HepG2 (cell line): ENCODE data around the gene ZBTB46. TPM values are rescaled to one million over a fixed set of nuclear protein-coding genes. Genes with fewer than 3 reads are reported as not detected.

Experiments
- BATF2 ChIP-seq: sonication (generic); formaldehyde crosslinking; IDR thresholded peaks from 2 replicates; pipeline ENCODE4 v1.8.0; 2022; ENCODE audit warnings: mild to moderate bottlenecking, missing genetic modification reagents, moderate library complexity
- DDIT3 ChIP-seq: sonication (generic); formaldehyde crosslinking; IDR thresholded peaks from 2 replicates; pipeline ENCODE4 v1.4.0; 2020; ENCODE audit warnings: mild to moderate bottlenecking, missing genetic modification reagents
- FOXJ3 ChIP-seq: sonication (generic); formaldehyde crosslinking; IDR thresholded peaks from 2 replicates; pipeline ENCODE4 v1.4.0; 2020; ENCODE audit warnings: missing genetic modification reagents, mild to moderate bottlenecking, borderline replicate concordance
- GABPA ChIP-seq, 2 experiments: IDR thresholded peaks; 2 replicates each; pipeline ENCODE4 v1.6.1; 2011 to 2016; ENCODE audit warnings: low read depth in 2 of 2, low read length in 1 of 2, missing biosample characterization in 1 of 2, missing genetic modification characterization in 1 of 2
- MYNN ChIP-seq: sonication (generic); formaldehyde crosslinking; IDR thresholded peaks from 2 replicates; pipeline ENCODE4 v1.4.0; 2020; ENCODE audit warnings: mild to moderate bottlenecking, low read depth, missing genetic modification reagents
- PLRG1 ChIP-seq: fragments of 450-650 bp; conservative IDR thresholded peaks from 2 replicates; pipeline ENCODE4 v1.6.1; 2016
- RBM22 ChIP-seq: fragments of 200-400 bp; formaldehyde crosslinking; optimal IDR thresholded peaks from 2 replicates; pipeline ENCODE3; 2017; ENCODE audit warnings: mild to moderate bottlenecking, low read length, moderate library complexity
- RFX5 ChIP-seq: IDR thresholded peaks from 2 replicates; pipeline ENCODE4 v1.6.1; 2011; ENCODE audit warnings: low read depth, low read length, improper control_type of control experiment
- SALL1 ChIP-seq: sonication (generic); formaldehyde crosslinking; IDR thresholded peaks from 2 replicates; pipeline ENCODE4 v1.8.0; 2022; ENCODE audit warnings: mild to moderate bottlenecking, missing genetic modification reagents
- SP140L ChIP-seq: sonication (generic); formaldehyde crosslinking; IDR thresholded peaks from 2 replicates; pipeline ENCODE4 v1.4.0; 2020; ENCODE audit warnings: missing genetic modification reagents, borderline replicate concordance
- SP2 ChIP-seq: sonication (generic); formaldehyde crosslinking; IDR thresholded peaks from 2 replicates; pipeline ENCODE4 v1.5.1; 2020; ENCODE audit warnings: mild to moderate bottlenecking, missing genetic modification reagents
- SP4 ChIP-seq: sonication (generic); formaldehyde crosslinking; IDR thresholded peaks from 2 replicates; pipeline ENCODE4 v1.8.1; 2023; ENCODE audit warnings: mild to moderate bottlenecking, missing genetic modification reagents
- SRY ChIP-seq: sonication (generic); formaldehyde crosslinking; IDR thresholded peaks from 2 replicates; pipeline ENCODE4 v1.8.0; 2022; ENCODE audit warnings: mild to moderate bottlenecking, missing genetic modification reagents
- TRAFD1 ChIP-seq: sonication (generic); formaldehyde crosslinking; IDR thresholded peaks from 2 replicates; pipeline ENCODE4 v1.5.1; 2020; ENCODE audit warnings: missing genetic modification reagents, mild to moderate bottlenecking, borderline replicate concordance
- TSC22D2 ChIP-seq: sonication (generic); formaldehyde crosslinking; IDR thresholded peaks from 2 replicates; pipeline ENCODE4 v1.5.1; 2020; ENCODE audit warnings: missing genetic modification reagents, mild to moderate bottlenecking, borderline replicate concordance
- ZNF124 ChIP-seq: sonication (generic); formaldehyde crosslinking; IDR thresholded peaks from 2 replicates; pipeline ENCODE4 v1.4.0; 2020; ENCODE audit warnings: missing genetic modification reagents
- ZNF225 ChIP-seq: sonication (generic); formaldehyde crosslinking; IDR thresholded peaks from 2 replicates; pipeline ENCODE4 v1.4.0; 2020; ENCODE audit warnings: mild to moderate bottlenecking, missing genetic modification reagents
- ZNF432 ChIP-seq: sonication (generic); formaldehyde crosslinking; IDR thresholded peaks from 2 replicates; pipeline ENCODE4 v1.5.0; 2020; ENCODE audit warnings: missing genetic modification reagents, mild to moderate bottlenecking, borderline replicate concordance
- ZNF614 ChIP-seq: IDR thresholded peaks from 2 replicates; pipeline ENCODE4 v1.6.1; 2018; ENCODE audit warnings: missing biosample characterization, missing genetic modification reagents, inconsistent platforms, borderline replicate concordance
- ZNF678 ChIP-seq: sonication (generic); formaldehyde crosslinking; IDR thresholded peaks from 2 replicates; pipeline ENCODE4 v1.4.0; 2020; ENCODE audit warnings: mild to moderate bottlenecking, missing genetic modification reagents
- ZNF724P ChIP-seq: sonication (generic); formaldehyde crosslinking; IDR thresholded peaks from 2 replicates; pipeline ENCODE4 v1.8.0; 2022; ENCODE audit warnings: missing genetic modification reagents, borderline replicate concordance
- ZNF816 ChIP-seq: sonication (generic); formaldehyde crosslinking; IDR thresholded peaks from 2 replicates; pipeline ENCODE4 v1.8.0; 2022; ENCODE audit warnings: missing genetic modification reagents, mild to moderate bottlenecking, borderline replicate concordance
- ZSCAN21 ChIP-seq: sonication (generic); formaldehyde crosslinking; IDR thresholded peaks from 2 replicates; pipeline ENCODE4 v1.8.0; 2022; ENCODE audit warnings: mild to moderate bottlenecking, missing genetic modification reagents, moderate library complexity, borderline replicate concordance
- polyA plus RNA-seq, 8 experiments: library from polyadenylated mRNA; depleted of rRNA in 3 of 8; stranded (reverse) in 7 of 8; unstranded in 1 of 8; fragments of >200 nt; fragmentation: Illumina TruSeq in 4 of 8; extraction: Trizol in 4 of 8; gene quantifications; 2 replicates each; pipeline versions ENCODE4 v1.2.1 to v1.2.3, GENCODE V29; 2011 to 2016; ENCODE audit warnings: low read depth in 4 of 8, missing spikeins in 1 of 8, mixed read lengths in 1 of 8; ENCODE audit not compliant: insufficient read depth in 1 of 8
- total RNA-seq, 5 experiments: library from RNA; depleted of rRNA; stranded (reverse); fragments of >200 nt; fragmentation: Illumina TruSeq; extraction: Trizol; gene quantifications; 2 replicates each; pipeline ENCODE4 v1.2.3, GENCODE V29; 2016; ENCODE audit warnings: low read depth in 1 of 5
- TF ChIP-seq, protein P1 (sequence below): sonication (generic); formaldehyde crosslinking; IDR thresholded peaks from 2 replicates; pipeline ENCODE4 v1.4.0; 2020; ENCODE audit warnings: missing genetic modification reagents, borderline replicate concordance

Gene ZBTB46
- total and polyA plus RNA-seq, 2 of the 13 experiments (the other 11 are each of a cell fraction or from before 2014, with no cell fraction given), result 1.6 to 13.5 TPM

DNA sequence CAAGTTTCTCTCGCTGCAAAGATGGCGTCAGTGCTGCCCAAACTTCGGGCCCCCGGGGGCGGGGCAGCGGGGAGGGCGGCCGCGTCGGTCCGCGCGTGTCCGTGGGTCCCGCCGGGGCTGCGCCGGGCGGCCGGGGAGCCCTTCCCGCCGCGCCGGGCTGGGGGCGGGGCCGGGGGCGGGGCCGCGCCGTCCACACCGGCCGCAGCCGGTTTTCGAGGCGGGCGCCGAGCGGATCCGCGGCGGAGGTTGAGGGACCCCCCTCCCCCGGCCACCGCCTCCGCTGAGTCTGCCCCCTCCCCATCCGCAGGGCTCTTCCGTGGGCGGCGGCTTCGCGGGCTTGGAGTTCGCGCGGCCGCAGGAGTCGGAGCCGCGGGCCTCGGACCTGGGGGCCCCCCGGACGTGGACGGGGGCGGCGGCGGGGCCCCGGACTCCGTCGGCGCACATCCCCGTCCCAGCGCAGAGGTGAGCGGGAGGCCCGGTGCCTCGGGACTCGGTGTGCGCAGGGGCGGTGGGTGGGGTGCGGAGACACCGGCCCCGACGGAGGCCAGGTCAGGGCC is 90.9 kb downstream of the ZBTB46 start (continued):
- TF ChIP-seq BATF2 (CRISPR knock-in tag) (no peak), SP4 (CRISPR knock-in tag) (no peak), MYNN (CRISPR knock-in tag) (no peak), ZNF816 (CRISPR knock-in tag) (no peak), SP2 (CRISPR knock-in tag) (no peak), RFX5 (no peak), RBM22 (no peak), GABPA (IDR thresholded peaks at IDR 0.05; ENCODE audit: low read depth, low read length) (no peak), GABPA (CRISPR knock-in tag; IDR thresholded peaks at IDR 0.05; ENCODE audit: low read depth) (no peak), ZNF614 (CRISPR knock-in tag) (no peak), ZNF678 (CRISPR knock-in tag) (no peak), ZNF724P (CRISPR knock-in tag) (no peak), DDIT3 (CRISPR knock-in tag) (no peak), ZSCAN21 (CRISPR knock-in tag) (peak; percentile 1; the same call in 1 of the 2 replicates), SALL1 (CRISPR knock-in tag) (no peak), SP140L (CRISPR knock-in tag) (no peak), FOXJ3 (no peak), PLRG1 (no peak), ZNF432 (CRISPR knock-in tag) (no peak), TSC22D2 (CRISPR knock-in tag) (no peak), ZNF225 (no peak; the same call in 1 of the 2 replicates), SRY (CRISPR knock-in tag) (no peak), TRAFD1 (CRISPR knock-in tag) (no peak), ZNF124 (CRISPR knock-in tag) (no peak)
- TF ChIP-seq, protein P1, sequence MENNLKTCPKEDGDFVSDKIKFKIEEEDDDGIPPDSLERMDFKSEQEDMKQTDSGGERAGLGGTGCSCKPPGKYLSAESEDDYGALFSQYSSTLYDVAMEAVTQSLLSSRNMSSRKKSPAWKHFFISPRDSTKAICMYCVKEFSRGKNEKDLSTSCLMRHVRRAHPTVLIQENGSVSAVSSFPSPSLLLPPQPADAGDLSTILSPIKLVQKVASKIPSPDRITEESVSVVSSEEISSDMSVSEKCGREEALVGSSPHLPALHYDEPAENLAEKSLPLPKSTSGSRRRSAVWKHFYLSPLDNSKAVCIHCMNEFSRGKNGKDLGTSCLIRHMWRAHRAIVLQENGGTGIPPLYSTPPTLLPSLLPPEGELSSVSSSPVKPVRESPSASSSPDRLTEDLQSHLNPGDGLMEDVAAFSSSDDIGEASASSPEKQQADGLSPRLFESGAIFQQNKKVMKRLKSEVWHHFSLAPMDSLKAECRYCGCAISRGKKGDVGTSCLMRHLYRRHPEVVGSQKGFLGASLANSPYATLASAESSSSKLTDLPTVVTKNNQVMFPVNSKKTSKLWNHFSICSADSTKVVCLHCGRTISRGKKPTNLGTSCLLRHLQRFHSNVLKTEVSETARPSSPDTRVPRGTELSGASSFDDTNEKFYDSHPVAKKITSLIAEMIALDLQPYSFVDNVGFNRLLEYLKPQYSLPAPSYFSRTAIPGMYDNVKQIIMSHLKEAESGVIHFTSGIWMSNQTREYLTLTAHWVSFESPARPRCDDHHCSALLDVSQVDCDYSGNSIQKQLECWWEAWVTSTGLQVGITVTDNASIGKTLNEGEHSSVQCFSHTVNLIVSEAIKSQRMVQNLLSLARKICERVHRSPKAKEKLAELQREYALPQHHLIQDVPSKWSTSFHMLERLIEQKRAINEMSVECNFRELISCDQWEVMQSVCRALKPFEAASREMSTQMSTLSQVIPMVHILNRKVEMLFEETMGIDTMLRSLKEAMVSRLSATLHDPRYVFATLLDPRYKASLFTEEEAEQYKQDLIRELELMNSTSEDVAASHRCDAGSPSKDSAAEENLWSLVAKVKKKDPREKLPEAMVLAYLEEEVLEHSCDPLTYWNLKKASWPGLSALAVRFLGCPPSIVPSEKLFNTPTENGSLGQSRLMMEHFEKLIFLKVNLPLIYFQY (CRISPR knock-in tag), result no peak
